ENCODE results near the gene CTCF. TPM values are rescaled to one million over a fixed set of nuclear protein-coding genes. Genes with fewer than 3 reads are reported as not detected.
A peak's percentile ranks its signal among the peaks of the same experiment; 100 is the strongest.

The CTCF gene
- total and polyA plus RNA-seq, 2 donors (not counting 3 experiments of a cell fraction or from before 2014, with no cell fraction given) = 20.7 to 40.0 TPM

DNA sequence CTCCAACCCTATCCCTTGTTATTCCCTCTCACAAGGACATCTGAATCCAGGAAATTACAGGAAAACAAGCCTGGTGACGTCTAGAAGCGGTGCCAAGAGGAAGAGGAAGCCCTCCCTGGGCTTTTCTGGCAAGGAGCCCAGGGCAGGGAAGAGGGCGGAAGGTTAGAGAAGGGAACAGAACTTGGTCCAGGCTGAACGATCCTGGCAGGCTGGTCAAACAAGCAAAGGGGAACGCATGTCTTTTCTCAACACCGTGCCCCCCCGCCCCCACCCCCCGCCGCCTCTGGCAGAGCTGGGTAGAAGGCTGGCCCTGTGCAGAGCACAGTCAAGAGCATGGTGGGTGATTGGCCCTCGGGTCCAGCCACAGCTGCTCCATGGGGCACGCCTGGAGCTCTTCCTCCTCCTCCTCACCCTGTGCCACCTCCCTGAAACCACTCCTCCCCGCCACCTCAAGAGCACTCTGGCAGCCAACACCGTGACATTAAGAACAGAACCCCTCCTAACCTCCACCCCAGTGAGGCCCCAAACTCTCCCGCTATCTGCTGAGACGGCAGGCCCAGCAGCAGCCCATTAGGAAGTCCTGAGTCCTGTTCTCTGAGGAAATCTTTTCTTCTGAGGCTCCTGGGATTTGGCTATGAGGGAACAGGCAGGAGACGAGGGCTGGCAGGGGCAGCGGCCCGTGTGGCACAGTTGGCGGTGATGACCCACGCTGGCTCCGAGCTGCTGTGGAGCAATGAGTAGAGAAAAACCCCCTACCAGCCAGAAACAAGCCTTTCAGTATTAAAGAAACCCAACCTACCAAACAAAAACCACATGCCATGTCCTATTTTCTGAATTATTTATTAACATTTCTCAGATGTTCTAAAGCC, 111.6 kb downstream of the CTCF start:
- intact Hi-C loops (cut with micrococcal nuclease) = loop anchor here (1.0 to 2.0 kb wide), 5 partner anchors 45 to 199 kb away; partner anchors contain the start of genes CENPT, EDC4, GFOD2 and NUTF2
- peaks cover 26% of the 10 kb centered on the region for H3K4me1 ChIP-seq (ENCODE audit: control insufficient read depth, extremely low read depth, insufficient read depth, low read length)
- peak; percentile 93 for DNase-seq (ENCODE audit: low read depth, low spot score)
- no peaks in the 10 kb centered on the region for H3K27me3 ChIP-seq (ENCODE audit: control insufficient read depth in 2 of 2, insufficient read depth in 2 of 2, low read length in 2 of 2)
- H3K4me2 ChIP-seq (ENCODE audit: insufficient read depth, low read length) = peak overlapping the region; percentile 31
- no peaks in the 10 kb centered on the region for H3K9me3 ChIP-seq (replicated peaks; ENCODE audit: control insufficient read depth, insufficient read depth, low read length)
- TF ChIP-seq GATA2 (IDR thresholded peaks at IDR 0.05; ENCODE audit: insufficient read depth, insufficient read length, low read depth, low read length) (no peak), FOS (IDR thresholded peaks at IDR 0.05; ENCODE audit: borderline replicate concordance, insufficient read depth, low read length) (no peak), POLR2AphosphoS5 (IDR thresholded peaks at IDR 0.05; ENCODE audit: insufficient read depth, low read depth, low read length) (peak; percentile 62), EZH2 (IDR thresholded peaks at IDR 0.05; ENCODE audit: borderline replicate concordance, low read depth, low read length, severe bottlenecking) (no peak), JUN (IDR thresholded peaks at IDR 0.05; ENCODE audit: borderline replicate concordance, insufficient read depth, insufficient read length, low read depth) (peak; percentile 29), MYC (IDR thresholded peaks at IDR 0.05; ENCODE audit: low read depth, low read length) (no peak), POLR2A (IDR thresholded peaks at IDR 0.05; ENCODE audit: low read depth, low read length) (peak; percentile 26)
- TF ChIP-seq, protein P1, sequence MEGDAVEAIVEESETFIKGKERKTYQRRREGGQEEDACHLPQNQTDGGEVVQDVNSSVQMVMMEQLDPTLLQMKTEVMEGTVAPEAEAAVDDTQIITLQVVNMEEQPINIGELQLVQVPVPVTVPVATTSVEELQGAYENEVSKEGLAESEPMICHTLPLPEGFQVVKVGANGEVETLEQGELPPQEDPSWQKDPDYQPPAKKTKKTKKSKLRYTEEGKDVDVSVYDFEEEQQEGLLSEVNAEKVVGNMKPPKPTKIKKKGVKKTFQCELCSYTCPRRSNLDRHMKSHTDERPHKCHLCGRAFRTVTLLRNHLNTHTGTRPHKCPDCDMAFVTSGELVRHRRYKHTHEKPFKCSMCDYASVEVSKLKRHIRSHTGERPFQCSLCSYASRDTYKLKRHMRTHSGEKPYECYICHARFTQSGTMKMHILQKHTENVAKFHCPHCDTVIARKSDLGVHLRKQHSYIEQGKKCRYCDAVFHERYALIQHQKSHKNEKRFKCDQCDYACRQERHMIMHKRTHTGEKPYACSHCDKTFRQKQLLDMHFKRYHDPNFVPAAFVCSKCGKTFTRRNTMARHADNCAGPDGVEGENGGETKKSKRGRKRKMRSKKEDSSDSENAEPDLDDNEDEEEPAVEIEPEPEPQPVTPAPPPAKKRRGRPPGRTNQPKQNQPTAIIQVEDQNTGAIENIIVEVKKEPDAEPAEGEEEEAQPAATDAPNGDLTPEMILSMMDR (IDR thresholded peaks at IDR 0.05; ENCODE audit: extremely low read depth in 1 of 2, insufficient read depth in 1 of 2, low read depth in 1 of 2, low read length in 2 of 2) = no peak
- TF ChIP-seq, protein P2, sequence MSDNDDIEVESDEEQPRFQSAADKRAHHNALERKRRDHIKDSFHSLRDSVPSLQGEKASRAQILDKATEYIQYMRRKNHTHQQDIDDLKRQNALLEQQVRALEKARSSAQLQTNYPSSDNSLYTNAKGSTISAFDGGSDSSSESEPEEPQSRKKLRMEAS (IDR thresholded peaks at IDR 0.05; ENCODE audit: insufficient read depth, insufficient read length) = no peak
- no peaks in the 10 kb centered on the region for H3K9me1 ChIP-seq (replicated peaks; ENCODE audit: control insufficient read depth, extremely low read depth, insufficient read depth, low read length)
- peaks cover 0 to 10% of the 10 kb centered on the region in 2 experiments for H3K36me3 ChIP-seq (ENCODE audit: control insufficient read depth in 2 of 2, extremely low read depth in 1 of 2, insufficient read depth in 2 of 2, low read length in 2 of 2)
- H3K79me2 ChIP-seq (ENCODE audit: control insufficient read depth, insufficient read depth, low read length) = no peaks in the 10 kb centered on the region
- ChIA-PET POLR2A (interaction anchor here (1.2 kb wide), 1 partner anchor 132 kb away, joined by 4 read pairs; the partner anchor contains the start of genes RANBP10 and TSNAXIP1), CTCF (interaction anchor here (1.0 to 12.7 kb wide), 27 partner anchors 9 to 367 kb away, joined by 3 to 163 read pairs (median 7); partner anchors contain the start of genes CTCF, EDC4, GFOD2 and NUTF2)
- H3K4me3 ChIP-seq (replicated peaks in 1 of 3; ENCODE audit: insufficient read depth in 1 of 3, low read depth in 1 of 3, low read length in 3 of 3) = no peak overlapping the region
- dilution Hi-C loops (cut with MboI; ENCODE audit: extremely low pct_ligation_motif_present, low sequenced_read_pairs) = no loop called here
- H3K27ac ChIP-seq (ENCODE audit: insufficient read depth, low read depth, low read length) = peak overlapping the region; percentile 73
- H4K20me1 ChIP-seq (replicated peaks; ENCODE audit: control insufficient read depth, extremely low read depth, insufficient read depth, low read length) = no peaks in the 10 kb centered on the region
- H3K9ac ChIP-seq (replicated peaks; ENCODE audit: extremely low read depth, insufficient read depth, low read length) = peak overlapping the region; percentile 17
- H2AFZ ChIP-seq (ENCODE audit: low read depth, low read length) = no peak overlapping the region
- FAIRE-seq = peak; percentile 100
- BruUV-seq (replicated peaks) = no TSS peak

Measured in endothelial cell of umbilical vein (primary cell).